ENCODE data around the gene USP25. TPM values are rescaled to one million over a fixed set of nuclear protein-coding genes. Genes with fewer than 3 reads are reported as not detected.
A peak's percentile ranks its signal among the peaks of the same experiment; 100 is the strongest.

Gene USP25
- total RNA-seq, 1 donor from 2014 or later: 29.0 TPM

DNA sequence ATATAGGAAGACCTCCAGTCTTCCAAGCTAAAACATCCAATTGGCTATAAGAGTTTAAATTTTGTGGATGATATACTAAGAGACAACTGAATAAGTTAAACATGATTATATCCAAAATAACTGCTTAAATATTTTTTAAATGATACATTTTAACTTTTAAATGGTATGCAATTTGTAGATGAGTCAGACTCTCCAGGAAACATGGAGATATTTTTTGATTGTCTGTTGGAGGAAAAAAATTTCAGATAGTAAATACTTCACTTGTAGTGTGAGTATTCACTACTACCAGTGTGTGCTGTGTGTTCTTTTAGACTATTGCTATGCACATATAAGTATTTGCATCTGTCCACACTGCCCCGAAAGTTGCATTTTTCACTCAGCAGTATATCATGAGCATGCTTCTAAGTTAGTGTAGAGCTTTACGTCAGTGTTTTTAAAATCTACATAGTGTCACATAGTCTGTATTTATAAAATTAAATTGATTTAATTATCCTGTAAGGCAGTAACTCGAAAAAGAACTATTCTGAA lies 91.1 kb downstream of the USP25 start:
- Mint-ChIP-seq H3K4me3 (no peak overlapping the region), H3K36me3 (ENCODE audit: low read depth) (peaks cover 56% of the 10 kb centered on the region)
- intact Hi-C loops (cut with micrococcal nuclease): loop anchor here (10.0 kb wide), 1 partner anchor 166 kb away; no protein-coding TSS in a partner anchor

DNA sequence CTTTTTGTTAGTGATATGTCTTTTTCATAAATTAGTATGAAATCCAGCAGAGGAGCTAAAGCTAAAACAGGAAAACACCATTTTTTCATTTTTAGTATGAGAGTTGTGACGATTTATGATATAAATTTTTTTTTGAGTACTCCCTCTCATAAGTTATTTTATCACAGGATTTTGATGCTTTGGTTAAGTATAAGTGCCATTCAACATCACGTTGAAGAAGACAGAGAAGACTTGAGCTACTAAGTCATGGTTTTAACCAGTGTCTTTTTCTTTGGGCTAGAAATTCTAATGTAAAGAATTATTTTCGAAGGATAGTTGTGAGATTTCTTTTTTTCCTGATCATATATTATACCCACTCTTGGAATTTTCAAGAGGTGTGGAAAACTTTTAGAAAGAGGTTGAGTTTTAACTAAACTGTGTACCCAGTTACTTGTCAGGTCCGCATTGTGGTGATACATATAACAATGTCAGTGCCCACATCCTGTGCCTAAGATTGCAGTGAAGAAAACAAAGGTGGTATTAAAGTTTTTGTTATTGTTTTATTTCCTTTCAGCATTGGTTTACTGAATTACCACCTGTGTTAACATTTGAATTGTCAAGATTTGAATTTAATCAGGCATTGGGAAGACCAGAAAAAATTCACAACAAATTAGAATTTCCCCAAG lies 93.8 kb downstream of the USP25 start:
- DNase-seq: no peak
- H3K36me3 Mint-ChIP-seq (ENCODE audit: low read depth): peaks cover 43% of the 10 kb centered on the region
- no peaks in the 10 kb centered on the region for H3K9me3 Mint-ChIP-seq
- H3K27ac Mint-ChIP-seq: peak overlapping the region; percentile 26
- peak overlapping the region; percentile 48 for H3K4me3 Mint-ChIP-seq
- intact Hi-C loops (cut with micrococcal nuclease): loop anchor here (10.0 kb wide), 1 partner anchor 169 kb away; no protein-coding TSS in a partner anchor
- no peaks in the 10 kb centered on the region for H3K27me3 Mint-ChIP-seq
- H3K4me1 Mint-ChIP-seq: peaks cover 15% of the 10 kb centered on the region

More for the DNA sequence above, 91.1 kb downstream of the USP25 start:
- Mint-ChIP-seq H3K4me1 (peaks cover 17% of the 10 kb centered on the region), H3K9me3 (peaks cover 8% of the 10 kb centered on the region), H3K27me3 (no peaks in the 10 kb centered on the region), H3K27ac (no peak overlapping the region)
- DNase-seq: no peak

DNA sequence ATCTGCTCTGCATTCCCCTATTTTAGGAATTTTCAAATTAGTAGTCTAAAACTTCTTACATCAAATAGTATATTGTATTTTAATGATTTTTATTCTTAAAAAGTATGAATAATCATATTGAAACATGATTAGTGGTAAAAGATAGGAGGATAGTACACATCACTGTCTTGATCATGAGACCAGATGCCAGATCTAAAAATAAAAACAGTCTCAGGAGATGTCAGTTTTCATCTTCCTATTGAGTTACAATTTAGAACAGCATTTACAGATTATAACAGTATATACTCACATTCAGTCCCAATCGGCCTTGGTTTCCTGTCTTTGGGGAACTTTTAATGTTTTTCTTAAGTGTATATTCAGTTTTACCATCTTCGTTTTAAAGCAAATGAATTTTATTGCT lies 95.9 kb downstream of the USP25 start:
- no peak for DNase-seq
- Mint-ChIP-seq H3K36me3 (ENCODE audit: low read depth) (peaks cover 29% of the 10 kb centered on the region), H3K4me3 (no peak overlapping the region), H3K9me3 (no peaks in the 10 kb centered on the region), H3K27me3 (no peaks in the 10 kb centered on the region), H3K4me1 (peaks cover 14% of the 10 kb centered on the region), H3K27ac (no peak overlapping the region)
- intact Hi-C loops (cut with micrococcal nuclease): loop anchor here (2.0 to 10.0 kb wide), 2 partner anchors 97 to 171 kb away; partner anchors contain the start of gene USP25

DNA sequence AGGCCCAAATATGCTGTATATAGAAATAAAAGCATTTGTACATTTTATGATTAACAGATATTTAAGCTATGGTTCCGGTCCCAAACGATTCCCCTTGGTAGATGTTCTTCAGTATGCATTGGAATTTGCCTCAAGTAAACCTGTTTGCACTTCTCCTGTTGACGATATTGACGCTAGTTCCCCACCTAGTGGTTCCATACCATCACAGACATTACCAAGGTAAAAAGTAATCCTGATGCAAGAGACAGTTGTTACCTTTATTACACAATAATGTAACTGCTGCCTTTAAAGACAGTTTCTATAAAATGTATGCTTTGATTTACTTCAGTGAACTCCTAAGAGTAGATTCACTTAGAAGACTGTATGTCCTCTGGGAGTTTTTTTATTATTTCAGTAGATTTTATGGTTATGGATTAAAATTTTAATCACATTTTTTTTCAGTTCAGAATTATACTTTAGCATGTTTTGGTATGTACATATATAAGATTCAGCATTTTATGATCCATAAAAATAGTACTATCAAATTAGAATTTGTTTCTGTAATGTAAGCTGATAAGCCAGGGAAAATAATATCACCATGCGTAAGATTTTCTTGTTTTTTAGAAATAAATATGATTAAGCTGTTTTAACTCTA lies 96.5 kb downstream of the USP25 start:
- Mint-ChIP-seq H3K4me1 (peaks cover 14% of the 10 kb centered on the region), H3K27ac (no peak overlapping the region), H3K9me3 (no peaks in the 10 kb centered on the region), H3K4me3 (no peak overlapping the region), H3K27me3 (no peaks in the 10 kb centered on the region), H3K36me3 (ENCODE audit: low read depth) (peaks cover 32% of the 10 kb centered on the region)
- intact Hi-C loops (cut with micrococcal nuclease): loop anchor here (2.0 to 10.0 kb wide), 2 partner anchors 97 to 171 kb away; partner anchors contain the start of gene USP25
- DNase-seq: peak; percentile 77

DNA sequence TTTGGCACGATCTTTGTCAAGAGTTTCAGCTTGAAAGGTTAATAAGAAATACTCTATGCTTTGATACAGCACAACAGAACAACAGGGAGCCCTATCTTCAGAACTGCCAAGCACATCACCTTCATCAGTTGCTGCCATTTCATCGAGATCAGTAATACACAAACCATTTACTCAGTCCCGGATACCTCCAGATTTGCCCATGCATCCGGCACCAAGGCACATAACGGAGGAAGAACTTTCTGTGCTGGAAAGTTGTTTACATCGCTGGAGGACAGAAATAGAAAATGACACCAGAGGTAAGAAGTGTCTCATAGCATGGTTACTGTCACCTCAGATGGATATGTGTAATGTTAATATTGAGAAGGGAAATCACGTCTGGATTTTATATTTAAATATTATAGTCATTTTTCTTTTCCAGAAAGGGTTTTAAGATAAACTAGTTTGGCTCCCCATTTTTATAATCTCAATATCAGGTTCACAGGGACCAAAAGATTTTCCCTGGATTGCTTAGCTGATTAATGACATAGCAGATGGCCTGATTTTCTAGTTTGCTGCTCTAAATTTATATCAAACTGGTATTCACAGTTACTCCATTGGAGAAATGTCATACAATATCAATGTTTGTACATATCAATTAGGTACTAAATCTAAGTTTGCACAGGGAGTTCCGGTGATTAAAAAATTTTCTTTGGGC lies 97.3 kb downstream of the USP25 start:
- Mint-ChIP-seq H3K4me3 (no peak overlapping the region), H3K27ac (no peak overlapping the region), H3K9me3 (no peaks in the 10 kb centered on the region), H3K27me3 (no peaks in the 10 kb centered on the region), H3K4me1 (peaks cover 14% of the 10 kb centered on the region), H3K36me3 (ENCODE audit: low read depth) (peaks cover 35% of the 10 kb centered on the region)
- no peak for DNase-seq
- intact Hi-C loops (cut with micrococcal nuclease): loop anchor here (2.0 to 10.0 kb wide), 2 partner anchors 98 to 172 kb away; partner anchors contain the start of gene USP25

DNA sequence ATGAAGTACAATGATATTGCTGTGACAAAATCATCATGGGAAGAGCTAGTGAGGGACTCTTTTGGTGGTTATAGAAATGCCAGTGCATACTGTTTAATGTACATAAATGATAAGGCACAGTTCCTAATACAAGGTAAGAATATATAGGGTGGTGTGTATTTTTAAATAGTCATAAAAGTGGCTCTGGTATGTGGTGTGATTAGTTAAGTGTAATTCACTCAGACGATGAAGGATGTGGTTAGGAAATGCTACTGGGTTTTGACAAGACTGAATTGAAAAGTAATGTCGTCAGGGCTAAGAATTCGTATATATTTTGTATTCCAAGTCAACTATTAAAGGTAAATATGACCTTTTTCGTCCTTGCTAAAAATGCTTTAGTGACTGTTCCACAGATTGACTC lies 101.7 kb downstream of the USP25 start:
- Mint-ChIP-seq H3K9me3 (no peaks in the 10 kb centered on the region), H3K4me3 (no peak overlapping the region), H3K27ac (no peak overlapping the region), H3K27me3 (no peaks in the 10 kb centered on the region), H3K36me3 (ENCODE audit: low read depth) (peaks cover 34% of the 10 kb centered on the region), H3K4me1 (peaks cover 4% of the 10 kb centered on the region)
- intact Hi-C loops (cut with micrococcal nuclease): no loop called here
- no peak for DNase-seq

DNA sequence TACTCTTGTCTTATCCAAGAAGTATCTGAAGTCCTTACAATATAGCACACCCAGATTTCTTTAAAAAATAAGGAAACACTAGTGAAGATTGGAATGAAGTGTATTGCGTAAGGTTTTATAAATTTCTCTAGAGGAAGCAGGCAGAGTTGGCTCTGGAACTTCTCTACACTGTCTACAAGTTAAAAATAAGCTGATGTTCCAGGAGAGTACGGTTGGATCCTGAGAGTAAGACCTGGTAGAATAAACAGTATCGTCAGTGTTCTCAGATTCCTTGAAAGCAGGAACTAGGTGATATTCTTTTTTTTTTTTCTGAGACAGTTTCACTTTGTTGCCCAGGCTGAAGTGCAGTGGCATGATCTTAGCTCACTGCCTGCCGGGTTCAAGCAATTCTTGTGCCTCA lies 107.9 kb downstream of the USP25 start:
- Mint-ChIP-seq H3K27me3 (no peaks in the 10 kb centered on the region), H3K4me1 (peaks cover 6% of the 10 kb centered on the region), H3K4me3 (no peak overlapping the region), H3K36me3 (ENCODE audit: low read depth) (peaks cover 11% of the 10 kb centered on the region), H3K27ac (no peak overlapping the region), H3K9me3 (no peaks in the 10 kb centered on the region)
- no peak for DNase-seq
- intact Hi-C loops (cut with micrococcal nuclease): no loop called here

DNA sequence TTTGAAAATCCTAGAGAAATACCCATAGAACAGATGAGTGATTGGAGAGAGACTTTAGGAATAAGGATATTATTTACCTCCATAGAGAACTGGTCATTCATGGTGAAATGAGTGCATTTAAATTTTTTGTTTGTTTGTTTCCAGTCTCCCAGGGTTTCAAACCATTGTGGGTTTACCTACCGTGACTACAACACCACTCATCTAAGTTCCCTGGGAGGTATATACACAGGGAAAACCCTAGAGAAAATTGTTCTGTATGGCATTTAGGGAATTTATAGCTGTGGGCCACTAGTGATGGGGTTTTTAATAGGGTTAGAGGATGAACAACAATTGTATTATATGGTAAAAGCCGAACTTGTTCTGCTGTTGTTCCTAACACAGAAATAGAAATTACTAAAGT lies 109.2 kb downstream of the USP25 start:
- no peak overlapping the region for H3K4me3 Mint-ChIP-seq

DNA sequence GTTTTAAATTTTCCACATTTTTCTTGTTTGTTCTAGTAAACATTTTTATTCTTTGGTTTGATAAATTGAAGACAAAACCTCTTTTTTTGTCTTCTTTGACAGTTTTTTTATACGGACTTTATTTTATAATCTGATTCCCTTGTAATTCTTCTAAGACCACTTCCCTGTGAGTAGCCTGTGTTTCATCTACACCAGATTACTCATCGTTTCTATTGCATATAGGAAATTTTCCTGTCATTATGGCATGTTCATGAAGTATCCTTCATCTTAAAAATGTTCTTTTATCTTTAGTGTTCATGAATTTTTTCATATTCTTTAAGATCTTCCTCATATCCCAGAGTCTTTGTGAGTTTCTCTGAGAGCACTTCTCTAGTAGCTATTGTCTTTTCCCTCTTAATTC lies 109.8 kb downstream of the USP25 start:
- no peak for DNase-seq
- no peaks in the 10 kb centered on the region for H3K27me3 Mint-ChIP-seq
- H3K27ac Mint-ChIP-seq: no peak overlapping the region
- no peak overlapping the region for H3K4me3 Mint-ChIP-seq
- intact Hi-C loops (cut with micrococcal nuclease): no loop called here
- H3K36me3 Mint-ChIP-seq (ENCODE audit: low read depth): peaks cover 10% of the 10 kb centered on the region
- H3K9me3 Mint-ChIP-seq: no peaks in the 10 kb centered on the region
- H3K4me1 Mint-ChIP-seq: peaks cover 6% of the 10 kb centered on the region

More for the DNA sequence above, 109.2 kb downstream of the USP25 start:
- no peaks in the 10 kb centered on the region for H3K9me3 Mint-ChIP-seq
- intact Hi-C loops (cut with micrococcal nuclease): no loop called here
- peaks cover 13% of the 10 kb centered on the region for H3K36me3 Mint-ChIP-seq (ENCODE audit: low read depth)
- H3K4me1 Mint-ChIP-seq: peaks cover 6% of the 10 kb centered on the region
- DNase-seq: no peak
- no peak overlapping the region for H3K27ac Mint-ChIP-seq
- H3K27me3 Mint-ChIP-seq: no peaks in the 10 kb centered on the region

DNA sequence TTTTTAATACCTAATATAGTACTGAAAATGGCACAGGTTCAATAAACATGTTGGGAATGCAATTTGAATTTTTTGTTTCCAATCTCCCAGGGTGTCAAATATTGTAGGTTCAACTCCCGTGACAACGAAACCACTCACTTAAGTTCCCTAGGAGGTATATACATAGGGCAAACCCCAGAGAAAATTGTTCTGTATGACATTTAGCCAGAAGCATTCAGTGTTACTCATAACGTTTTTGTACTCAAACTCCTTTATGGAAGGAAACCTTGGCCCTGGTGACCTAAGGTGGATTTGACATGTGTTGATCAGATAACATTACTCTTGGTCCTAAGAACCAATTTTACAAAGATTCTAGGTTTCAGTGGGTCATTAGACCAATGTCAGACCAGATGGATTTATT lies 110.6 kb downstream of the USP25 start:
- H3K9me3 Mint-ChIP-seq: no peaks in the 10 kb centered on the region
- peaks cover 3% of the 10 kb centered on the region for H3K4me1 Mint-ChIP-seq
- H3K27me3 Mint-ChIP-seq: no peaks in the 10 kb centered on the region
- H3K36me3 Mint-ChIP-seq (ENCODE audit: low read depth): peaks cover 6% of the 10 kb centered on the region
- no peak for DNase-seq
- H3K4me3 Mint-ChIP-seq: no peak overlapping the region
- H3K27ac Mint-ChIP-seq: no peak overlapping the region
- intact Hi-C loops (cut with micrococcal nuclease): no loop called here

DNA sequence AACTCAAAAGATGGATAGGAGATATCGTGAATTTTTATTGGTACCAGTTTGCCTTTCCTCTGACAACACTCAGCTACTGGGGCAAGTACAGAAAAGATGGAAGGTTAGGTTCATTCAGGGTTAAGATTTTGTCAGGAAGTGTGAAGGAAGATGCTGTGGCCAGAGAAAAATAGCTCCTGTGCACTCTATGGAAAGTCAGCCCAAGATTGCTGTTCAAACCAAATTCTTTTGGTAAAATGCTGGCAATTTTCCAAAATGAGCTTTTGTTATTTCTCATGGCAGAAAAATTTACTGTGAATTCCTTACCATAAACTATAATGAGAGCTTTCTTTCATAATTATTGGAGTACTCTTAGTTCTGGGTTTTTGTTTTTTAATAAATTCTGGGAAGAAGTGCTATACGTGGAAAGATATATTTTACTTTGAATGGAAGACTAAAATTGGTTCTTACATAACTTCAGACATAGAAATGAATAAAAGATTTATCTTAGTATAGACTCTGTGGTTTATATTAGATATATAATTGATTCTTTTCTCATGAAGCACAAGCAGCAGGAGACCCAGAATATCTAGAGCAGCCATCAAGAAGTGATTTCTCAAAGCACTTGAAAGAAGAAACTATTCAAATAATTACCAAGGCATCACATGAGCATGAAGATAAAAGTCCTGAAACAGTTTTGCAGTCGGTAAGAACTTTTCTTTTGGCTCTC lies 112.2 kb downstream of the USP25 start:
- H3K4me1 Mint-ChIP-seq: peaks cover 5% of the 10 kb centered on the region
- intact Hi-C loops (cut with micrococcal nuclease): no loop called here
- no peak overlapping the region for H3K4me3 Mint-ChIP-seq
- H3K9me3 Mint-ChIP-seq: no peaks in the 10 kb centered on the region
- H3K36me3 Mint-ChIP-seq (ENCODE audit: low read depth): peaks cover 4% of the 10 kb centered on the region
- no peaks in the 10 kb centered on the region for H3K27me3 Mint-ChIP-seq
- no peak for DNase-seq
- H3K27ac Mint-ChIP-seq: no peak overlapping the region

DNA sequence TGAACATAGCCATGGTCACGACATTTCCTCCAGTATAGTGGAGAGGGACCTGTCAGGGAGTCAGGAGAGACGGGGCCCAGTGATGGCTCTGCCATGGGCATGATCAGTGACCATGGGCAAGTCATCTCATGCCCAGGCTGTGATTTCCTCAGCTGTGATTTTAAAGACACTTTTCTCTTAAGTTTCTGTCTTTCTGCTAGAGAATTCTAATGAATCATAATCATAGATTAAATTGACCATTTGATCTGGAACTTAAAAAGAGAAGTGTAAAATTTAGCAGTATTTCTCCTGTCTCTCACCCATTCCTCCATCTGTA lies 112.7 kb downstream of the USP25 start:
- Mint-ChIP-seq H3K27ac (no peak overlapping the region), H3K4me1 (peaks cover 2% of the 10 kb centered on the region), H3K4me3 (no peak overlapping the region), H3K9me3 (no peaks in the 10 kb centered on the region), H3K36me3 (ENCODE audit: low read depth) (peaks cover 4% of the 10 kb centered on the region), H3K27me3 (no peaks in the 10 kb centered on the region)
- DNase-seq: no peak
- intact Hi-C loops (cut with micrococcal nuclease): no loop called here

DNA sequence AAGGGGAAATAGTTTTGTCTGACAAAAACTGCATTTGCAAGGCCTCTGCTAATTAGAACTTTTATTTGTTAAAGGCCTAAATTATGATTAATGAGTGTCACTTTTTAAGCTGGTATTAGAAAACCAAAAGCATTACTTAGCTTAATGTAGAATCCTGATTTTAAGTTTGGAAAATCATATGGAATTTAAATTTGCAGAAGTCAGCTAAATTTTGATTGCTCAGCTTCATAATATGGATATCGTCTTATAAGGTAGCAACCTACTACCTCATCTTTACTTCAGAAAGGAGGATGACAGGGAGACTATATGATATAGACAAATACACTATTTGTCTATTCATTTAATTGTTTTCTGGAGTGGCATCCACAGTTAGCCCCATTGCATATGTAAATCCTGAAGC lies 114.0 kb downstream of the USP25 start:
- Mint-ChIP-seq H3K36me3 (ENCODE audit: low read depth) (peaks cover 4% of the 10 kb centered on the region), H3K27me3 (no peaks in the 10 kb centered on the region), H3K4me3 (no peak overlapping the region), H3K9me3 (no peaks in the 10 kb centered on the region), H3K27ac (no peak overlapping the region), H3K4me1 (peaks cover 2% of the 10 kb centered on the region)
- intact Hi-C loops (cut with micrococcal nuclease): no loop called here
- no peak for DNase-seq

Data from activated CD4-positive, alpha-beta T cell treated with anti-CD3 and anti-CD28 coated beads, Interleukin-2, amount 10 ng/mL, durations not matched to agents 24 days and 14 days (primary cell).